Measurements from ENCODE around the gene CA10. TPM values are rescaled to one million over a fixed set of nuclear protein-coding genes. Genes with fewer than 3 reads are reported as not detected.

The CA10 gene
- total and polyA plus RNA-seq, 5 experiments from 2014 or later = not detected

DNA sequence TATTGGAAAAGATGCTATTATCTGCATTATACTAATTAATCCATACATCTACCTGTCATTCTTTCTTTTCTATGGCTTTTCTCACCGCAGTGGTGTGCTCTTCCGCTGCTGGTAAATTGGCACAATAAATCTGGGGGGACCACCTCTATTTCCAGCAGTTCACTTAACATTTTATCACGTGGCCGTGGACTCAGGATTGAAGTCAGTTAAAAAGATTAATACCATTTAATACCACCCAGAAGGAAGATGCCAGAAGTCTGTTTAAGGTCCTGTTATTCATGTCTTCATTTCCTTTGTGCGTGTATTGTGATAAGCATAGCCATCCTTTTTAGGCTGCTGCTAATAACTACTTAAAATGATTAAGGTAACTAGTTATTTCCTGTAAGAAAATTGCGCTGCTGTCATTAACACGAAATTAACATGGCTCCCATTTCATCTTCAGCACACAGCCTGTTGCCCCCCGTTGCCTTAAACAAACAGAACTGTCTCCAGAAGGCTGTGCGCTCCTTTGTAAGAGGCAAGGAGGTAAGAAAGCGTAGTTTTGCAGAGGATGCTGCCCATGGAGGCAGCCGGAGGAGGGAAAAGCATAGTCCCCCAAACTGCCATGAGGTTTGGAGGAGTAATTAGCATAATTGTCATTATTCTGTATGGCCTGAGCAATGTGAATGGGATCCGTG lies 483.8 kb downstream of the CA10 start:
- ATAC-seq (no peak), DNase-seq (no peak)
- H3K36me3 Mint-ChIP-seq = no peaks in the 10 kb centered on the region
- POLR2A ChIA-PET = no interaction called here
- no peaks in the 10 kb centered on the region for H3K4me1 Mint-ChIP-seq
- peaks cover 2 to 32% (median 6%) of the 10 kb centered on the region in 5 donors for H3K27me3 Mint-ChIP-seq
- H3K9me3 Mint-ChIP-seq = peaks cover 0 to 8% (median 0%) of the 10 kb centered on the region in 9 donors
- H3K27ac Mint-ChIP-seq = no peak overlapping the region
- H3K4me3 Mint-ChIP-seq = no peak overlapping the region

DNA sequence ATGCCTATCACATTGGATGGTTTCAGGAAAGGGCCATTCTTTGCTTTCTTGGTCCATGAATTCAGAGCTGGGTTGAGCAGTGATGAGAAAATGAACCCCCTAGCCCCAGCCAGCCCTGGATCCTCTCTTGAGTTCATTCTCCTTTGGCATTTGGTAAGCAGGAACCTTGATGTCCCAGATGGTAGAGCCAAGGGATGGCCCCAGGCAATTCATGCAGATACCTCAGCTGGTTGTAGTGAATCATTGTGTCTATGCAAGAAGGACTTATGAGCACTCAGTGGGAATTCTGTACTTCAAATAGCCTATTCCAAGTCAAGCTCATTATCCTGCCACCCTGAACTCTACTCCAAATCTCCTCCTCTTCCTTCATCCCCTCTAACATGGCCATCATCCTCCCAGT lies 485.4 kb downstream of the CA10 start:
- H3K9me3 Mint-ChIP-seq = peaks cover 0 to 8% (median 0%) of the 10 kb centered on the region in 9 donors
- no peaks in the 10 kb centered on the region for H3K36me3 Mint-ChIP-seq
- H3K27ac Mint-ChIP-seq = no peak overlapping the region
- POLR2A ChIA-PET = interaction anchor here (0.6 kb wide), 1 partner anchor 550 kb away, joined by 3 read pairs; no protein-coding TSS in a partner anchor
- DNase-seq (no peak), ATAC-seq (no peak)
- peaks cover 2 to 29% (median 6%) of the 10 kb centered on the region in 5 donors for H3K27me3 Mint-ChIP-seq
- no peaks in the 10 kb centered on the region for H3K4me1 Mint-ChIP-seq
- H3K4me3 Mint-ChIP-seq = no peak overlapping the region

DNA sequence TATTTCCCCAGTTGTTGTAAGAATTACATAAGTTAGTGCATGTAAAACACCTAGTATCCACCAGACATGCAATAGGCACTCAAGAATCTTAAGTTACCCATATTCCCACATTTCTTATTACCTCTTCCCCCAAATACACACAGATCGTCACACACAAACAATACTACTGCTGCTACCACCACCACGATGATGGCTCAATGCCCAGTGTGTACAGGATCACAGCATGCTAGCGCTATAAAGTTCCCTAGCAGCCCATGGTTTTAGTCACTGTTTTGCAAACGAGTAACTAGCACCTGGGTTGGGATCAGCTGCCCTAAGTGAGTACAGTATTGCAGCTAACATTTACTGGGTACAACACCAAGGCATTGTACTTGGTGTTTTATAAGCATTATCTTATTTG lies 486.4 kb downstream of the CA10 start:
- POLR2A ChIA-PET = no interaction called here
- DNase-seq = no peak
- no peak for ATAC-seq
- H3K4me3 Mint-ChIP-seq = no peak overlapping the region
- H3K27me3 Mint-ChIP-seq = peaks cover 2 to 29% (median 6%) of the 10 kb centered on the region in 5 donors
- H3K36me3 Mint-ChIP-seq = no peaks in the 10 kb centered on the region
- H3K27ac Mint-ChIP-seq = no peak overlapping the region
- peaks cover 0 to 2% (median 0%) of the 10 kb centered on the region in 9 donors for H3K9me3 Mint-ChIP-seq
- H3K4me1 Mint-ChIP-seq = no peaks in the 10 kb centered on the region

DNA sequence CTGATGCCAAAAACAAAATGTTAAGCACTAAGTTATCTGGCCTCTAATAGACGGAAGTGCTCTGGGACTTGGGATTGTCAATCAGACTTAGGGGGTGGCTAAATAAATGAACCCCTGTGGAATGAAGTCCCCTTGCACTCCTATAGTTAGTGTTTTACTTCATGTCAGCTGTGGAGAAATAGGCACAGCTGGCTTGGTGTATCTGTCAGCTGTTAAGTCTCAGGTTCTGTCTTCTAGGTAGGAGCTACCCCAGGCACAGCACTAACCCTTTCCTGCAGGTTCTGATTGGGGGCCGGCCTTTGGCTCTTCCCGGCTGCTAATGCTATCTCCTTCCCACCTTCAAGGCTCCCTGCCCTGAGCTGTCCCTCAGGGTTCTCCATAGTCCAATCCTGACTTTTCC lies 487.6 kb downstream of the CA10 start:
- Mint-ChIP-seq H3K4me3 (no peak overlapping the region), H3K27me3 (peaks cover 2 to 33% (median 7%) of the 10 kb centered on the region in 5 donors), H3K9me3 (peaks cover 0 to 2% (median 0%) of the 10 kb centered on the region in 9 donors), H3K36me3 (no peaks in the 10 kb centered on the region), H3K27ac (no peak overlapping the region), H3K4me1 (no peaks in the 10 kb centered on the region)
- POLR2A ChIA-PET = no interaction called here
- ATAC-seq (no peak), DNase-seq (no peak)

DNA sequence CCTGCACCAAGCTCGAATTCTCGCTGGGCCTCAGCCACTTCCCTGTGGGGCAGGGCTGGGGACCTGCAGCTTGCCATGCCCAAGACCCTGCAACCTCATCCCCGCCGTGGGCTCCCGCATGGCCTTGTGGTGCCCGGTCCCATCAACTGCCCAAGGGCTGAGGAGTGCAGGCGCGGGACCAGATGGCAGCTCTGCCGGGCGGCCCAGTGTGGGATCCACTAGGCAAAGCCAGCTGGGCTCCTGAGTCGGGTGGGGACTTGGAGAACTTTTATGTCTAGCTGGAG lies 489.6 kb downstream of the CA10 start:
- peaks cover 0 to 2% (median 0%) of the 10 kb centered on the region in 9 donors for H3K9me3 Mint-ChIP-seq
- peaks cover 2 to 44% (median 11%) of the 10 kb centered on the region in 5 donors for H3K27me3 Mint-ChIP-seq
- ATAC-seq = no peak
- DNase-seq = no peak
- POLR2A ChIA-PET = no interaction called here
- H3K36me3 Mint-ChIP-seq = no peaks in the 10 kb centered on the region
- no peak overlapping the region for H3K27ac Mint-ChIP-seq
- no peaks in the 10 kb centered on the region for H3K4me1 Mint-ChIP-seq
- H3K4me3 Mint-ChIP-seq = no peak overlapping the region

DNA sequence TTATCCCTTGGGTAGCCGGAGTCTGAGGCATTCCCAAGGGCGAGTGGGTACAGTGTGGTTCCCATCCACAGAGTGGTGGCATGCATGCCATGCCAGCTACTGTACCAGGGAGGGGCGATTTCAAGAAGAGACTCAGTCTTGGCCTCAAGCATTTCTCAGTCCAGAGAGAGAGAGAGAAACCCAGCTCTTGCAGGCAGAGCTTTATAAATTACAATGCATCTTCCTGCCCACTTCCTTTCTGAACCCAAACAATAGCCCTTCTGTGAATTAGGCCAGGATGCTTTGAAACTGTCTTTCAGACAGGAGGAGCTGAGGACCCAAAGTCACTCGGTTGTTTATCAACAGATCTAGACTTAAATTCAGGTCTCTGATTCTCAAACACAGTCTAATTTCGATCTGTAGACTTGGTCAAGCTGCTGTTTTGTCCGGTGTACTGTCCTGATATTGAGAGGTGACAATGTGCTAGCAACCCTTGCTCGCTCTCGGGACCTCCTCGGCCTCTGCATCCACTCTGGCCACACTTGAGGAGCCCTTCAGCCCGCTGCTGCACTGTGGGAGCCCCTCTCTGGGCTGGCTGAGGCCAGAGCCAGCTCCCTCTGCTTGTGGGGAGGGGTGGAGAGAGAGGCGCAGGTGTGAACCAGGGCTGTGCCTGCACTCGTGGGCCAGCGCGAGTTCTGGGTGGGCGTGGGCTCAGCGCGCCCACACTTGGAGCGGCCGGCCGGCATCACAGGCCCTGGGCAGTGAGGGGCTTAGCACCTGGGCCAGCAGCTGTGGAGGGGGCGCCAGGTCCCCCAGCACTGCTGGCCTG lies 490.2 kb downstream of the CA10 start:
- peaks cover 2 to 43% (median 10%) of the 10 kb centered on the region in 5 donors for H3K27me3 Mint-ChIP-seq
- no peak for ATAC-seq
- H3K36me3 Mint-ChIP-seq = no peaks in the 10 kb centered on the region
- peaks cover 0 to 2% (median 0%) of the 10 kb centered on the region in 9 donors for H3K9me3 Mint-ChIP-seq
- no peak overlapping the region for H3K27ac Mint-ChIP-seq
- no peak for DNase-seq
- POLR2A ChIA-PET = no interaction called here
- no peaks in the 10 kb centered on the region for H3K4me1 Mint-ChIP-seq
- no peak overlapping the region for H3K4me3 Mint-ChIP-seq

DNA sequence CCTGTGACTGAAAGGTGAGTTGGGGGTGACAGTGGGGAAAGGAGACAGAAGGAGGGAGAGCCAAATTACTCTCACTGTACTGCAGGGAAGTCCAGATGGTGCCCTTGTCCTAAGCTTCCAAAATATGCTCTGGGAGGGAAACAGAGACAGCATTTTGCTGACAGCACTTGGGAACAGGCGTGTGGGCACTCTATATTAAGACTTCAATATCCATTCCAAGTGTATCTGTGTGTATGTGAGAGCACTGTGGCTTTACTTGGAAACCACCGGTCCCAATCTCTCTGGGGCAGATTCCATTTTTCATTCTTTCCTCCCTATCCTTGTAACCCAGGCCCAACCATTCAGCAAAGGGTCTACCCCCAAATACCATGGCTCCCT lies 490.8 kb downstream of the CA10 start:
- Mint-ChIP-seq H3K4me3 (no peak overlapping the region), H3K36me3 (no peaks in the 10 kb centered on the region), H3K27ac (no peak overlapping the region), H3K4me1 (no peaks in the 10 kb centered on the region), H3K9me3 (peaks cover 0 to 2% (median 0%) of the 10 kb centered on the region in 9 donors), H3K27me3 (peaks cover 0 to 43% (median 12%) of the 10 kb centered on the region in 5 donors)
- POLR2A ChIA-PET = no interaction called here
- no peak for DNase-seq
- ATAC-seq = no peak

DNA sequence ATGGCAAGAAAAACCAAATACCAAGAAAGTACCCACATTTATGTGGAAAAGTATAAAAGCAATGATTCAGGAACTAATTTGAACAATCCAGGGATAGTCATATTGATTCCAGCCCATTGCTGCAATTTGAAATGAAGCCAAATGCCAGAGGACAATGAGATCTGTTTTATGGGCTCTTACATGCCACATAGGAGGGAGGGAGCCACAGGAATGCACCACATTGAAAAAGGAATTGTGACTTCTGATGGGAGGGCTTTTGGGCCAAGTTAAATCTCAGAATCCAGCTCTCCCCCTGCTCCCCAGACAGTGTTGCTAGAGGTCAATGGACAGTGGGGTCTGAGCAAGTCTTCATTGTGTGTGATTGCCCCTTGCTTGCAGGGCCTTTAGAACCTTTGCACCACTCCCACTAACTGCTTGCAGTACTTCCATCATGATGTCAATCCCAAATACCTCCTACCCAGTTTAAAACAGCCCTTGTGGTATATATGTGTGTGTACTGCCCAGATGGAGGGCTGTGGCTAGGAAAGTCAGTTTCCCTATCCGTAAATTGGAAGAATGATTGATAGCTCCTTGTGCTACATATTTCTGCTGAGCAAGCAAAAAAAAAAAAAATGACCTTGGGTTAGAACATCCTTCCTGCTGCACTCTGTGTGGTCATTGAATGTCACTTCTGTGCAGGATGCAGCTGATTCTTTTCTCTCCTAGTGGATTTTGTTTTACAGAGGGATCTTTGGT lies 491.4 kb downstream of the CA10 start:
- DNase-seq (no peak), ATAC-seq (no peak)
- H3K9me3 Mint-ChIP-seq = peaks cover 0 to 2% (median 0%) of the 10 kb centered on the region in 9 donors
- POLR2A ChIA-PET = no interaction called here
- H3K36me3 Mint-ChIP-seq = no peaks in the 10 kb centered on the region
- H3K4me1 Mint-ChIP-seq = no peaks in the 10 kb centered on the region
- peaks cover 0 to 43% (median 13%) of the 10 kb centered on the region in 5 donors for H3K27me3 Mint-ChIP-seq
- H3K4me3 Mint-ChIP-seq = no peak overlapping the region
- no peak overlapping the region for H3K27ac Mint-ChIP-seq

DNA sequence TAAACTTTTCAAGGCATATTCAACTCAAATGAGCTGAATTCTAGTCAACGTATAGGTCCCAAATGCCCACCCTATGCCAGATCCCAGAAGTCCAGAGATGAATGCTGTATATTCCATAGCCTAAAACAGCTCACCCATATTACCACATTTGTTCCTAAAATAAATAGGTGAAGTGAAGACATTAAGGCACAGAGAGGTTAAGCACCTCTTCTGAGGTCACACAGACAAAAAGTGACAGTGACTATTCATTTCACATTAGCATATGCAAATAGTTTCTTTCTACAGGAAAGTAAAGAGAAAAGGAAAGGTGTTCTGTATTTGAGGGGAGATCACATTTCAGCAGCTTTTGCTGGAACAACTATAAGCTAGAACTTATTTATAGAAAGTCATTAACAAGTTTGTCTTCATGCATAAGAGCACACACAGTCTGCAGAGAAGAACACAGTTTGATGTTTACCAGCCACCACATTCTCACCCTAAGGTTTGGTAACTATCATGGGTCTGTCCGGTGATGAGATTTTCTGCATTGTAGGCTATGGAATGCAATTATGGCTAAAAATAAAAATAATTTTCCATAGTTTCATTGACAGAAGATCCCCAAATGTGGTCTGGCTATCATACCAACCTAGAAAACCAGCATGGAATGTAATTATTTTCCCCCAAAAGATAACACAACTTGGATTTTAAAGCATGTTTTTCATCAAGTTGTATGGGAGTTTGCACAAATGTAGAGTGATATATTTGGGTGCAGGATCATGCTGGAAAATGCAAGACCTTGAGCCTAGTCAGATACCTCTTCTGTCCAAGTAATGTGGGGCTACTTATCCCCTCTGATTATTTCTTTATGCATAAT lies 496.1 kb downstream of the CA10 start:
- Mint-ChIP-seq H3K27ac (no peak overlapping the region), H3K4me3 (no peak overlapping the region), H3K4me1 (no peaks in the 10 kb centered on the region), H3K36me3 (no peaks in the 10 kb centered on the region), H3K27me3 (peaks cover 10 to 42% (median 15%) of the 10 kb centered on the region in 5 donors), H3K9me3 (no peaks in the 10 kb centered on the region)
- POLR2A ChIA-PET = no interaction called here
- ATAC-seq (no peak), DNase-seq (no peak)

DNA sequence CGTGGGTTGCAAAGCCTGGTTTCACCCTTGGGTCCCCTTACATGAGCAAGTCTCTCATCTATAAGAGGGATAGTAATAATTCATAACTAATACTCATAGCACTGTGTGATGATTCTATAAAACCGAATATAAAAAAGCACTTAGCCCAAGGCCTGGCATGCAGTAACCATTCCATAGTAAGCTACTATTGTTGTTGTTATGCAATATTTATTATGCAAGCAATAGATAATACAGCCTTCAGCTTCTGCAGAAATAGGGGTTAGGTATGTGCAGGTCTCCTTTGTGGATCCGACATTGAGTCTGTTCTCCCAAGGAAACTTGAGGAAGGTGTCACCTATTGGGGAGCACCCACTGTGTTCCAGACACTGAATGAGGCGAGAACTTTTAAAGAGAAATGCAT lies 497.1 kb downstream of the CA10 start:
- no peaks in the 10 kb centered on the region for H3K36me3 Mint-ChIP-seq
- POLR2A ChIA-PET = no interaction called here
- H3K4me1 Mint-ChIP-seq = no peaks in the 10 kb centered on the region
- H3K27me3 Mint-ChIP-seq = peaks cover 10 to 42% (median 15%) of the 10 kb centered on the region in 5 donors
- ATAC-seq = no peak
- H3K4me3 Mint-ChIP-seq = no peak overlapping the region
- no peak overlapping the region for H3K27ac Mint-ChIP-seq
- DNase-seq = no peak
- no peaks in the 10 kb centered on the region for H3K9me3 Mint-ChIP-seq

DNA sequence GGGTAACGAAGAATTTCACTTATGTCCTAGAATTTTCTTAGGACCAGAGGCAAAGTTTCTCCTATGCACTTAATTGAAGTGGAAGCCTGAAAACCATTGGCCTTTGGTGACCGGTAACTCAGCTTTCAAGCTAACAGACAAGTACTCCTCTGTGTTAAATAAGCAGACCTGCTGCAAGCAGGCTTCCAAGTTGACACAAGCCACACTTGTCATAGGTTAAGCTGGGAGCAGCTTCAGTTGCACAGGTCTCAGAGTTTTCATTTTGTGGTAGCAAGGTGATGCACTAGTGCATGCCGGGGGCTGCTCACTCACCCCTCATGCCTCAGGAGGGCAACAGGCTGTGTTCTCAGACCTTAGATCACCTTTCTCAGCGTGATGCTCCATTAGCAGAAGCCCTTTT lies 498.2 kb downstream of the CA10 start:
- Mint-ChIP-seq H3K4me3 (no peak overlapping the region), H3K4me1 (no peaks in the 10 kb centered on the region), H3K9me3 (no peaks in the 10 kb centered on the region), H3K27me3 (peaks cover 13 to 39% (median 15%) of the 10 kb centered on the region in 5 donors), H3K27ac (no peak overlapping the region), H3K36me3 (no peaks in the 10 kb centered on the region)
- ATAC-seq = no peak
- POLR2A ChIA-PET = no interaction called here
- no peak for DNase-seq

DNA sequence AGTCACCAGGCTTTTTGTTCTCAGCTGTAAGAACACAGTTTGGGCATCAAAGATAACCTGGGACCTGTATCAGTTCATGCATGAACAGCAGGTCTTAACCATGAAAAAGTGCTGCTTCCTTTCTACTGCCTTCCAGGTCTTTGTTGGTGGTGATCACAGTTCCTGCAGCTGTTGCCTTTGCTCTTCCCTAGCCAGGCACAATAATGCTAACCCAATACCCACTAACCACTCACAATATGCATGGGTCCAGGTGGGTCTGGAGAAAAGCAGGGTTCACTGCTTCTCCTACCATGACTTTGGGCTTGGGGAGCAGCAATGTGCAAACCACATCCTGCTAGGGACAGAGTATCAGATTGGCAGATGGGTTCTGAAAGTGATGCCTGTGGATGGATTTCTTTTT lies 501.3 kb downstream of the CA10 start:
- H3K4me1 Mint-ChIP-seq = no peaks in the 10 kb centered on the region
- H3K27ac Mint-ChIP-seq = no peak overlapping the region
- POLR2A ChIA-PET = no interaction called here
- no peak overlapping the region for H3K4me3 Mint-ChIP-seq
- no peaks in the 10 kb centered on the region for H3K36me3 Mint-ChIP-seq
- H3K9me3 Mint-ChIP-seq = no peaks in the 10 kb centered on the region
- H3K27me3 Mint-ChIP-seq = peaks cover 7 to 22% (median 13%) of the 10 kb centered on the region in 5 donors
- DNase-seq = no peak
- ATAC-seq = no peak

All from naive thymus-derived CD8-positive, alpha-beta T cell (primary cell).